Breast epithelium (tissue), 3 donors: ENCODE results near the gene CCL26.
"Not testable (repeated sequence)": the region's sequence is repeated elsewhere in the genome, so short reads cannot be mapped to it uniquely, and the experiment has no call there.

Experiments used
- CTCF ChIP-seq, 3 donors: fragments of 450-650 bp; IDR thresholded peaks; one replicate each; pipeline ENCODE4 v1.5.1; 2016 to 2017; ENCODE audit warnings: antibody characterized with exemption in 3 of 3, mild to moderate bottlenecking in 3 of 3, moderate library complexity in 3 of 3
- POLR2AphosphoS5 ChIP-seq, 3 donors: sonication (generic); formaldehyde crosslinking; IDR thresholded peaks; one replicate each; pipeline ENCODE4 v1.6.1; 2017; ENCODE audit warnings: antibody characterized with exemption in 3 of 3

GRCh38 chr7:75783058-75783457, 11.0 kb upstream of the CCL26 start:
- not testable (repeated sequence) for TF ChIP-seq CTCF, POLR2AphosphoS5 (IDR thresholded peaks at IDR 0.05)
